NCI-H1694 treated with DMSO at 0.1 percent for 48 hours (cell line): Measurements from ENCODE around the gene KCNJ15.

Experiments used
- DNase-seq: peaks from one replicate; lab custom pipeline; 2025; lab: John Stamatoyannopoulos, UW

Gene KCNJ15

GRCh38 chr21:38354746-38355145 lies 98.0 kb downstream of the KCNJ15 start:
- no peak for DNase-seq

DNA sequence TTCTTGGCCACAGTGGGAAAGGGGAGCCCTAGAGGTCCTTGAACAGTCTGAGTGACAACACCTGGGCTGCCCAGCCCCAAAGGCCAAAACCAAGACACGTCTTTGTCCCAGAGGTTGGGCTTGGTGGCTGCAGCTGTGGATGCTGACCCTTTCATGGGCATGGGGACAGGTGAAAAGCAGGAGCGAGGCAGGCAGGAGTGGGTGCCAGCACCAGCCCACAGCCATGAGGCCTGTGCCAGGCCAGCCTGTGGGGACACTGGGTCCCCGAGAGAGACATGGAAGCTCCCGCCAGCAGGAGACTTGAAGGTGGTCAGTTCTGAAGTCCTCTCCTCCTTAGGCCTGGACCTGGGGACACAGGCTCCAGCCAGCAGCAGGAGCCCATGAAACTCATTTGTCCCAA lies 98.6 kb downstream of the KCNJ15 start:
- no peak for DNase-seq

- peak; percentile 52 for DNase-seq
Observed at GRCh38 chr21:38355992-38356781, 99.4 kb downstream of the KCNJ15 start.
